ENCODE results near the gene MOXD1.
"Not testable (repeated sequence)": the region's sequence is repeated elsewhere in the genome, so short reads cannot be mapped to it uniquely, and the experiment has no call there.

The MOXD1 gene

DNA sequence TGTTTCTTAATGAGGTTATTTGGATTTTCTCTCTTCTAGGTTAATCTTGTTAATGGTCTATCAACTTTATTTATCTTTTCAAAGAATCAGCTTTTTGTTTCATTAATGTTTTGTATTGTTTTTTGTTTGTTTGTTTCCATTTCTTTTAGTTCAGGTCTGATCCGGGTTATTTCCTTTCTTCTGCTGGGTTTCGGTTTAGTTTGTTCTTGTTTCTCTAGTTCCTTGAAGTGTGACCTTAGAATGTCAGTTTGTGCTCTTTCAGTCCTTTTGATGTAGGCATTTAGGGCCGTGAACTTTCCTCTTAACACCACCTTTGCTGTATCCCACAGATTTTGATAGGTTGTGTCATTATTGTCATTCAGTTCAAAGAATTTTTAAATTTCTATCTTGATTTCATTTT, 49.3 kb downstream of the MOXD1 start:
- DNase-seq = not testable (repeated sequence)

DNA sequence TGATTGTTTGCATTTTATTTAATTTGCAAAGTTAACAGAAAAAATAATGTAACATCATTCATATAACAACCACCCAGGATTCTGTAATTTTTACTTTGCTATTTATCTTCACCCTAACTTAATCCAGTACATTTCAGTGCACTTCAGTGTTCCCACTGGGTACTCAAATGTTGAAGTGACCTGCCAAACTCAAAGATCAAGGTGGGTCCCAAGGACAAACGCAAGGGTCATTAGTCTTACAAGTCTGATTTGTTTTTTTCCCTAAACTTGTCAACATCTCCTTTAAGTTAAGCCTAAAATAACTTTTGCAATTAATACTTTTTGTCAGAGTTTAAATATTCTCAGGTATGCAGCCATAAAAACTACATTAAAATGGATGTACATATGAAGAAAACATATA, 53.0 kb downstream of the MOXD1 start:
- no peak for DNase-seq

DNA sequence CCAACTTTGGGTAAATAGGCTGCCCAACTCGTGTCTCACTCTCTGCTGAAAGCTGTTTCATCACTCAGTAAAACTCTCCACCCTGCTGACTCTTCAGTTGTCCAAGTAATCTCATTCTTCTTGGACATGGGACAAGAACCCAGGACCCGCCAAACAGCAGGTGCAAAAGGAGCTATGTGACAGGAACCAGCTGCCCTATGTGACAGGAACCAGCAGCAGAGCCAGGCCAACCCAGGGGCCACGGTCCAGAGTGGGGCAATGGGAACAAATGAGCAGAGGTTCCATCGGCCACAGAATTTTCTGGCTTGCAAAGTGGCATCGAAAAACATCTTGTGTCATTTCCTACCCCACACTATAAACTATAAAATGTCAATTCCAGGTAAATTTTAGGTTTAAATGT, 56.5 kb downstream of the MOXD1 start:
- no peak for DNase-seq

DNA sequence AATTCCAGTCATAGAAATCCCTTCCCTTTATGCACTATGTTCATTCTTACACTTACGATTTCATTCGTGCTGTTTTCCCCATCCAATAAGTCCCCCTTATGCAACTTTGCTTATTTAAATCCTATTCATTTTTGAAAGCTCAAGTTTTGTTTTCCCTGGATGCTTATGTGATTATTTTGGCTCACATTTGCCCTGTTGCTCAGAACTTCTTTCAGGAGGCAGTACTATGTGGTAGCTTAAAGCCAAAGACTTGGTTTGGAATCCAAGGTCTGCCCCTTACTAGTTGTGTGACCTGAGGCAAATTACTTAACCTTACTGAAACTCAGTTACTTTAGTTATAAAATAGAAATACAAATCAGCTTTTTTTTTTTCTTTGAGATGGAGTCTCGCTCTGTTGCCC, 59.6 kb downstream of the MOXD1 start:
- DNase-seq = no peak

DNA sequence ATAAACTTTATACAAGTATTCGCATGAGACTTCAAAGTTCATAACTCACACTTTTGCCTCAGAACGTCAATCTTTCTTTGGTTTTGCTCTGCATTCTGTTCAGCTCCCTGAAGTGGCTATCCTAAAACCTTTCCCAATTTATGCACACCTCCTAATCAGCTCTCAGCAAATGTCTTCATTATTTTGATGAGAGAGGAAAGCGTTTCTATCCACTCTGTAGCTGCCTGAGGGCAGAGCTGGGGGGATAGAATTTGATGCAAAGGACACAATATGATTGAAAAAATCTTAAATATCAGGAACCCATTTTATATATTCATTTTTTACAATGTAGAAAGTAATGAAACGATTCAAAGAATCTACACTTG, 66.8 kb downstream of the MOXD1 start:
- no peak for DNase-seq

DNA sequence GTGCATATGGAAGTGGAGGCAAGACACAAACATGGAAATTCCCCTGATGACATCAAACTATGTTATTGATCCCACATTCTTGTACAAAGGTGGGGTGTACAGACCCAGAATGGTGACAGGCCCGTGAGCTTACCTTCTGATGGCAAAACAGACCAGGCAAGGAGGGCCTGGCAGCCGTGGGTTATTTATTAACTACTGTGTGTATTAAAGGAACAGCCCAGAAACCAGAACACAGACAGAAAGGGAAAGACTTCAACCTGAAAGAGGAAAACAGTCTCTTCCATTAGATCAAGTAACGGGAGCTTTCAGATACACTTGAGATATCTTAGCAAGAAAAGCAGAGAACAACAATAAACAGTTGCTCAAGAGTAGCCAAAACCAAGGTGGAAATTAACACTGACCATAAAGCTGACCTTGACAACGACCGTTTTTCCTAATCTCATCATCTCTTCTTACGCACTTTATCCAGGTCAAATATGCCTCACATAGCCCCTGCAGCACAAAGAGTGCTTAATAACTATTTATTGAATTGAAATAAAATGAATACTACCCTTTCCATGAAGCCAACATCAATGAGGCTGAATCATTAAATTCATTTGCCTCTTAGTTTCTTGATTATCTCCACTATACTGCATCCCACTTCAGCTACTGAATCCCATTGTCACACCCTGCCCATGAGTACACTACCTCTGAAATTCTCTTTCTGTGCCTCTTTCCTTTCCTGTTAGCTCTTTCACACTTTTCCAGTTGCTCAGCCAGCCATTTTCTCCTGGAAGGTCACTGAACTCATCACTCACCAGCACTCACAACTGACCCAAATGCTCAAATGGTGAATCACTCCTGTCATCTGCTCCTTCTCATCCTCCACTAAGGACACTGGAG, 67.4 kb downstream of the MOXD1 start:
- no peak for DNase-seq

DNA sequence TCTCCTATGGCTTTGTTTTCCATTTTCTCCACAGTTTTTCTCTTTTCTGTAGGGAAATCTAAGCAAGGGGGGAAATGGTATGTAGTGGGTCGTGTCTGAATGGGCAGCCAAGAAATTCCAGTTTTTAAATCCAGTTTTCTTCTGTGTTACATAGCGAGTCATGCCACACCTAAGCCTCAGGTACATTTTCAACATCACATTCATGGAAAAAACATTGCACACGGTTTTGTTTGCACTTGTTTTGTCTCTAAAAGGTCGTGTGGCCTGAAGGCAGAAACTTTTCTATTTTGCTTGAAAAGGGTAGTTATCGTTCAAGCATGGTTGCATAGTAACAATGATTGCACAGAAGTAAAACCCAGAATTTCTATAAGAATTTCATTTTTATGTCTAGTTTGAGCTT, 70.5 kb downstream of the MOXD1 start:
- no peak for DNase-seq

DNA sequence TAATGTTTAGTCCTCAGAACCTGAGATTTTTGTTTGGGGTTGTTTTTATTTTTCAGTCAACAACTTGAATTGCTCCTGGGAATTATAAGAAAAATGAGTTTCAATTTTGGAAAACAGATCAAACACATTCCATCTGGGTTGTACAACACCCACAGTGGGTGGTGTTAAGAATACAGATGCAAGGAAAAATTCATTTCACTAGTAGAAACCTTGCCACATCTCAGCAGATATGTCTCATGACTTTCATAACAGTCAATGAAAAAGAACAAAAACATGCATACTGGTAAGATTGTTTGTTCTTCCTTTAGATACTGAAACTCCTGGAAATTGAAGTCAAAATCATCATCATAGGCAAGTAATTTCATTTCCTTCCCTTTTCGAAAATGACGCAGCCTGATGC, 78.9 kb downstream of the MOXD1 start:
- no peak for DNase-seq

DNA sequence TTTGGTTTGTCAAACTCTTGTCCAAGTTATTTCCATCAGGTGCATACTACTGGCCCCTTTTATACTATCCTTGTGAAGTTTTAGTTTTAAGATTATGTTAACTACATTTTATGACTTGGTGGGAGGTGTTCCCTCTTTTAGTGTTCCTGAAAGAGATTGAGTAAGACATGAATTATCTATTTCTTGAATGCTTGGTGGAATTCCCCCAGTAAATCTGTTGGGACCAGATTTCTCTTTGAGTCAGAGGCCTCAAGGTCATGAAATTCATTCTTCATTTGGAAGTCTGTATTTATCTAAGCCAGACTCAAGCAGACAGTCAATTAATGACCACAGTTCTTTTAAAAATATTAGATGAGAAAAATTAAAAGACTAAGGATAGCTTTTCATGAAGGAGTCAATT, 81.3 kb downstream of the MOXD1 start:
- no peak for DNase-seq

DNA sequence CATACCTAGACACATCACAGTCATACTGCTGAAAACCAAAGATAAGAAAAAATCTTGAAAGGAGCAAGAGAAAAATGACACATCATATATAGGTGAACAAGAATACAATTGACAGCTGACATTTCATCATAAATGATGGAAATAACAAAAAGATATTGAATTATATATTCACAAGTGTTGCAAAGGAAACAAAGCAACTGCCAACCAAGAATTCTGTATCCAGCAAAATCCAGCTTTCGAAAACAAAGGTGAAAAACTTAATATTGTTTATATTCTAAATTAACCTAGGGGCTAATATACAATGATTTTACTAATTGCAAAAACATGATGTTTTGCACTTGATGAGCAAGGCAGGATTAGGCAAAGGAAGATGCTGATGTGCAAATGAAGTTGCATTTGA, 84.3 kb downstream of the MOXD1 start:
- DNase-seq = no peak

DNA sequence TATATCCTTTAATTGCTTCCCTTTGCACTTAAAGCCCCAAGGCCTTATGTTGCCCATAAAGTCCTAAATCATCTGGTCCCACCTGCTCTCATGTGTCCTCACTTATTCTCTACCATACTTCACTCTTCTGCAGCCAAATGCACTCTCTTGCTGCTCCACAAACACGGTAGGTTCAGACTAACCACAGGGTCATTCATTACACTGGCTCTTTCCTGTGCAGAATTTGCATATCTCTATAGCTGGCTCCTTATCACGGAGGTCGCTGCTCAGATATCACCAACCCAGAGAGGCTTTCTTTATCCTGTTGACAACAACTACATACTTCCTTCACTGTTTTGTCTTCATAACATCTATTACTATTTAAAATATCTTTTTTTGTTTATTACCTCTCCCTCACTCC, 86.8 kb downstream of the MOXD1 start:
- DNase-seq = no peak

DNA sequence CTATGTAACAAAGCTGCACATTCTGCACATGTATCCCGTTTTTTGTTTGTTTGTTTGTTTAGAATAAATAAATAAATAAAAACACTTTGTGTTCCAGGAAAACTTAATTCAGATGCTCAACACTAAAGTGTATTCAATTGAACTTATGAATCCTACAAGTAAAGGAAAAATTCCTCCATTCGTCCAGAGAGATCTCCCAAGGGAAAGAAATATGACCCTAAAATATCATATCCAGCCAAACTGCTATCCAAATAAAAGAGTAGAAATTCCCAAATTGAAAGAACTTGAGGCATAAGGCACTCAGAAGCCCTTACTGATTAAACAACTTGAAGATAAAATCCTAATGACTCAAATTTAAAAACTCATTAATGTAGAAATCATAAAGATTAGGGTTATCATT, 90.4 kb downstream of the MOXD1 start:
- no peak for DNase-seq

DNA sequence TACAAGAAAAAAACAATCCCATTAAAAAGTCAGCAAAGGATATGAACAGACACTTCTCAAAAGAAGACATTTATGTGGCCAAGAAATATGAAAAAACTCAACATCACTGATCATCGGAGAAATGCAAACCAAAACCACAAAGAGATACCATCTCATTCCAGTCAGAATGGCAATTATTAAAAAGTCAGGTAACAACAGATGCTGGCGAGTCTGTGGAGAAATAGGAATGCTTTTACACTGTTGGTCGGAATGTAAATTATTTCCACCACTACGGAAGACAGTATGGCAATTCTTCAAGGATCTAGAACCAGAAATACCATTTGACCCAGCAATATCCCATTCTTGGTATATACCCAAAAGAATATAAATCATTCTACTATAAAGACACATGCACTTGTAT, 91.1 kb downstream of the MOXD1 start:
- not testable (repeated sequence) for DNase-seq

DNA sequence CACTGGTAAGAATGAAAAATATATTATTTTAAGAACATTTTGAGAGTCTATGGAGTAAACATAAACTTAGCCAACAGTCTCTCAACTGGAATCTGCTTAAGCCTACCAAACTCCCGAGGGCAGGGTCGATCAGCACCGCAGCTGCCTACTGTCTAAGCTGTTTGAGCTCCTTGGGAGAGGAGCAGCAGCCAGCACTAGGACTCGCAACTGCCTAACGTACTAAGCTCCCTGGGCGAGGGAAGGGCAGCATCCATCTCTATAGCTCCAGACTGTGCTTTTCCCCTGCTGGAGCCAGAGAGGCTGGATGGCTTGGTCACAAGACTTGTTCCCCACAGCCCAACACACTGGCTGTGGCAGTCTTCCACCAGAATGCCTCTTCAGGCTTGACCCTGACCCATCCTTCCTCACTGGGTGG, 96.4 kb downstream of the MOXD1 start:
- no peak for DNase-seq

DNA sequence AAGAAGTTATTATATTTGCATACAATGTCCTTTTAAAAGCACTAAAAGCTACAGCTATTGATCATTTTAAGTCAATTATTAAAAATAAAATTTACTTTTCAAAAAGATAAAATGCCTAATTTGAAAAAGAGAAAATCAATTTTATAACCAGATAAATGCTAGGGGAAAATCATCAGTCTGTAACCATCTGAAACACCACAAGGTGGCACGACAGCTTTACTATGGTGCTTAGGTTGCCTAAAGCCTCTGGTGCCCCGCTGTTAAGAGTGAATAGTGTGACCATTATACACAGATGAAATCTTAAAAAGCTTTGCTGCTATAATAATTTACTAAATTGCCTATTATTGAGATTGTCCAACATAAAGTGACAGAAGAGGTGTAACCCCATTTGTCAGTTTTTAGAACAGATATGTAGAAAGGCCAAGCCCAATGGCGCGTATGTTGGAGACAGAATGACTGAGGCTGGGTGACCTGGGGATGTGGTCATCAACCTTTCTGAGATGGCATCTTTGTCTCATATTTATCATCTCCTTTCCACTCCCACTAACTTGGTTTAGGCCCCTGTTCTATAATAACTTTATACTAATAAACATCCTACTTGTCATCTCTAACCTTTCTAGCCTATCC, 100.8 kb downstream of the MOXD1 start:
- peak; percentile 5 to 29 for DNase-seq

DNA sequence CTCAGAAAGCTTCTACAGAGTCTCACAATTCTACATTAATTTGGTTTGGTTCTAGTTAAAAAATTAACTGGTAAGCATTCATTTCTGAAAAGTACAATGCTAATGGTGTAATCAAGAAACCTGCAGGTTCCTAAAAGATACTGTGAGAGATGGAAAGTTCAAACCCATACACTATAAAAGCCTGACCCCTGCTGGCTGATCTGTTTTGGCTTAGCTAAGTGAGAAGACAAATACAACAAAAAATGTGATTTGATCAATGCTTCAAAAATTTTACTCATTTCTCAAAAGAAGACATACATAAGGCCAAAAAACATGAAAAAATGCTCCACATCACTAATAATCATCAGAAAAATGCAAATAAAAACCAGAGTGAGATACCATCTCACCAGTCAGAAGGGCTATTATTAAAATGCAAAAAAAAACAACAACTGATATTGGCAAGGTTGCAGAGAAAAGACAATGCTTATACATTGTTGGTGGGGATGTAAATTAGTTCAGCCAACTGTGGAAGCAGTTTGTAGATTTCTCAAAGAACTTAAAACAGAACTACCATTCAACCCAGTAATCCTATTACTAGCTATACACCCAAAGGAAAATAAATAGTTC, 102.8 kb downstream of the MOXD1 start:
- DNase-seq = peak; percentile 25 to 26

DNA sequence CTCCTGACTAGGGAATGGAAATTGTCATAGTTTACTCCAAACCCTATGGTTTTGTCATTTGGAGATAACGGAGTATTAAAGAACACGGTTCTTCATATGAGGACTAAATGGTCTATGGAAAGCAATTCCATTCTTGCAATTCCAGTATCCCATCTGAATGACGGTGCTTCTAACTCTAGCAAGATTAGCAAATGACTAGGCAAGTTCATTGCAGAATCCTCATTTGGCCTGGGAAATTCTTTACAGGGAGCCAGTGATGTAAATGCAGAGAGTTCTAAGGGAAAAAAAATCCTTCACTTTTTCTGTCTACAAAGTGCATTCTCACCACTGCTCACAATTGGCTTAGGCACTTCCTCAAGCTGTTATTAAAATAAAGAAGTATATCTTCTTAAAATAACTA, 111.5 kb downstream of the MOXD1 start:
- DNase-seq = no peak

DNA sequence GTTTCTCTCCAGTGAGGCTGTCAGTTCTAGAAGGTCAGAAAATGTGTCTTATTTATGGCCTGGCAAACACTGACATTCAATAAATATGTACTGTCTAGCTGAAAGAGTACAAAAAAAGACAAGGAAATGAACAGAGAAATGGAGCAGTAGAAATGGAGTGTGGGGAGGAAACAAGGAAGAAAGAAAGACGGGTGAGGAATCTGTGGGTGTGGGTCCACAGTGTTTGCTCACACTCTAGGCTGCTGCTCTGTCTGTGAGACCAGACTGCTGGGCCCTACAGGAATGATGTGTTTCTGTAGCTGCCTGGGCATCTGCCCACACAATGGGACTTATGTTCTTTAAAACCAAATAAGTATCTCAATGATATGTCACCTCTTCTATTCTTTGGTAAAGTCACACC, 114.2 kb downstream of the MOXD1 start:
- no peak for DNase-seq

DNA sequence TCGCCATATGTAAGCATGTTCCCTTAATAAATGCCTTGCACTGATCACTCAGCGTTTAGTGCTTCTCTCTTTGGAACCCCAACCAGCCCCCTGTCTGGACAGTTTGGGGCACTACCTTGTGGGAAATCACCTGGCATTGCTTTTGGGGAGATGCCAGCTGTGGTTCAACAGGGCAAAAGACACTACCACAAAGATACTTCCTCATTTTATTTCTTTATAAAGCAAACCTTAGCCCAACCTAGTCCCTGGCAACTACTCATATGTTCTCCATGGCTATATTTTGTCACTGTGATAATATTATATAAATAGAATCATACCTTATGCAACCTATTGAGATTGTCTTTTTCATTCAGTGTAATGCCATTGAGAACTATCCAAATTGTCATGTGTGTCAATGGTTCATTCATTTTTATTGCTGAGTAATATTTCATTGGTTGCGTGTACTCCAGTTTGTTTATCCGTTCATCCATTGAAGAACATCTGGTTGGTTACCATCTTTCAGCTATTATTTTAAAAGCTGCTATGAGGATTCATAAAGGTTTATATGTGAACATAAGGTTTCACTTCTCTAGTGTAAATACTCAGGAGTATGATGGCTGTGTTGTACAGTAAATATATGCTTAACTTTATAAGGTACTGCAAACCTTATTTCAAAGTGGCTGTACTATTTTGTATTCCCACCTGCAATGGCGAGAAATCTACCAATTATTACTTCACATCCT, 114.8 kb downstream of the MOXD1 start:
- DNase-seq = peak in 1 of 2 donors; percentile 55

DNA sequence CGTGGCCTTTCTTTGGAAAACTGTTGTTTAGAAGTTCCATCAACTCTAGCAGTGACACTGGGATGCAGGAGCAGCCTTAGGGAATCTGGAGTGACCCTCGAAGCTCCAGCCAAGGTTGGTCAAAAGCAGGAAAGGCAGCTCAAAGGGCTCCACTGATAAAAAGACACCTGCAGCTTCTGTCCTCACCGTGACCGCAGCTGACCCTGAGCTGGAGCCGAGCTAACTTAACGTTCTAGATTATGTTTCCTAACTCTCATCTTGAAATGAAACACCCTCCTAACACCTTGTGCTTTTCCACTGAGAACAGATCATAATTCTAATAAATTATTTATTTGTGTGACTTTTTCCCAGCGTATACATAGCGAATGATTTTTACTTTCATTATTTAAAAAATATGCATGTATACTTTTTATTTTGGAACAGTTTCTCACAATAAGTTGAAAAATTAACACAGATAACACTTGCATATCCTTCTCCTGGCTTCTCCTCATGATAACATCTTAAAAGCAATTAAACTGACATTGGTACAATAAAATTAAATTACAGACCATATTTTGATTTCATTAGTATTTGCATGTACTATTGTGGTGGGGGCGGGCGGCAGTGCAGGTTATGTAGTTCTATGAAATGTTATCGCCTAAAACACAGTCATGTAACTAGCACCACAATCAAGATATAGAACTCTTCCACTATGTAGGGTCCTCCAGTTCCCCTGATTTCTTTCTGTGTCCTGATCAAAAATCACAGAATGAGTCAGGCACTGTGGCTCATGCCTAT, 116.1 kb downstream of the MOXD1 start:
- DNase-seq = no peak

DNA sequence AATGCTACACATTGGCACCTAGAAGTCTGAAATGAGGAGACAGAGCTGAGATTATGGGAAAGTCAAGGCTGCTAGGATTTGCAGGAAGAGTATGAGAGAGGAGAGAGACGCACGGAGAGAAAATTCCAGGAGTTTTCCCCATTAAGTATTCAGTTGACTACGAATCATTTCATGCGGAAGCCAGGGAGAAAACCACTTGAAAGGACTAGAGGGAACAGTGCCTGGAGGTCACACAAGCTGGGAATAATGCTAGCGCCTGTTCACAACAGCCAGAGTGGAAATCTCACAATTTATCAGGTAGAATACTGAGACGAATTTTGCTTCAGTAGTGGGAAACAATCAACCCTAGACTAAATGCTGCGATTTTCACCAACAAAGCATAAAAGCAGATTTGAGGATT, 118.6 kb downstream of the MOXD1 start:
- no peak for DNase-seq

DNA sequence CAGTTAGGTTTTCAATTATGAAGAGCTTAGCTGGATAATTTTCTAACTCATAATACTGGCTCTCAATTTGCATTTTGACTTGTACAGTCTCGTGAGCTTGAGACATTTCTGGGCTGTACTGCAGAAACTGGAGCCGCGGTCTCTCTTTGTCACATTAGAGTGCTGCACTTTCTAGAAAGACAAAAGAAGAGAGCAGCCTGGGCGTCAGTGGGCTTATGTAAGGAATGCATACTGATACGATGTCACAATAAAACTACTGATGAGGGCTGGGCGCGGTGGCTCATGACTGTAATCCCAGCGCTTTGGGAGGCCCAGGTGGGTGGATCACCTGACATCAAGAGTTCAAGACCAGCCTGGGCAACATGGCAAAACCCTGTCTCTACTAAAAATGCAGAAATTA, 120.8 kb downstream of the MOXD1 start:
- no peak for DNase-seq
